HG02798 (cell line): ENCODE measurements around the gene SLC25A33.
"Not testable (repeated sequence)": the region's sequence is repeated elsewhere in the genome, so short reads cannot be mapped to it uniquely, and the experiment has no call there.

Source experiments
- ATAC-seq: cut with Tn5 transposase; IDR thresholded peaks from one replicate; pipeline ENCODE4 v1.9.1; 2021; ENCODE audit warnings: mild to moderate bottlenecking; ENCODE audit not compliant: unreplicated experiment, poor library complexity

The SLC25A33 gene

DNA sequence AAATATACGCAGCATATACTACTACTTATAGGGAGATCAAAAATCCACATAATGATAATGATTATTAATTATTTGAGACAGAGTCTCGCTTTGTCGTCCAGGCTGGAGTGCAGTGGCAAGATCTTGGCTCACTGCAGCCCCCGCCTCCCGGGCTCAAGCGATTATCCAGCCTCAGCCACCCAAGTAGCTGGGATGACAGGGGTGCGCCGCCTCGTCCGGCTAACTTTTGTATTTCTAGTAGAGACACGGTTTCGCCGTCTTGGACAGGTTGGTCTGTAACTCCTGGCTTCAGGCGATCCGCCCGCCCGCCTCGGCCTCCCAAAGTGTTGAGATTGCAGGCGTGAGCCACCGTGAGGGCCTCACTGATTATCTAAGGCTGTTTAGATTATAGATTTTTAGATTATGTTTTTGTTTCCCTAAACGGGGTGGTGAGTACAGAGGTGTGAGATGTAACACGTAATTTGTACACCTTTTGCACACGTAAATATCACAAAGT lies 548 bp upstream of the SLC25A33 start:
- ATAC-seq, result no peak

DNA sequence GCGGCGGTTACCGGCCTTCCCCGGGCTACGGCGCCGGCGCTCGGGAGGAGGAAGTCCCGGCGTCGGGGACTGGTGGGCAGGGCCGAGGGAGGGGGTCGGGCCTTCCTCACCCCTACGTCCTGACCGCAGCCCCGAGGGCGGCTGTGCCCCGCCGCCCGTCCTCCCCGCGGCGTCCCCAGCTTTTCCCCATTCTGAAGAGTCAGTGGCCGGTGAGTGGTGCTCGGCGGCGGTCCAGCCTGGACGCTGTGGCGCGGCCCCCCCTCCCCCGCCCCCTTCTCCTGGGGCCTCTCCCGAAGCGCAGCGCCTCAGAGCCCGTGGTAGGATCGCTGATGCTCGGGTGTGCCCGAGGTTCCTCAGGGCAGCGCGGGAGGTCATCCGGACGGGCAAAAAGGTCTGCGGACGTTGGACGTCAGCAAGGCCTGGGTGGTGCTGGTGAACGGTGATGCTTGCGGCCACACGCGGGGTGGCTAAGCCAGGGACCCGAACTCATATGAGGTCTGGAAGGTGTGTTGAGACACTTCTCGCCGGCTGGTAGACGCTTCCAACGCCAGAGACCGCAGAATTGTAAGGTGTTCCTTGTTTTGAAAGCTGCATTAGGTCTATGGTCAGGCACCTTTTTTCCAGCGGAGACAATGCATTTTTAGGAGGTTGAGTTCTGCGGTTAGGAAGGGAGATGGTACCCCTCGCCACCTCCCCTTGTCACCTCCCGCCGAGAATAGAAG lies 725 bp downstream of the SLC25A33 start:
- peak; percentile 49 for ATAC-seq

DNA sequence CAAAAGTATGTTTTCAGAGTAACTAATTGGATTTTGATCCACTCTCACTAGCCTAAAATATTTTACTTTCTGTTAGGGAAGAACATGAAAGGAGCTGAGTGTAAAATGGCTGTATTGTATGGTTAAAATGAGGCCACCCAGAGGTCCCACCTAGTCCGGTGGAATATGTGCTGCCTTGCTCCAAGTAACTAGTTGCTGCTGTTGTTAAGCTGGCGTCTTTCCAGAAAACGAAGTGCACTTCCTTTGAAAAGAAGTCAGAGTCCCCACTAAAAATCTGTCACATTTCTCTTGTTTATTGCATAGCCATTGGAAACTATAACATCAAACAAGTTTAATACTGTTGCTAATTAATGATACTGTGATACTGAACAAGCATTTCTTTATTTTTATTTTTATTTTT lies 3.2 kb downstream of the SLC25A33 start:
- ATAC-seq, result no peak

GRCh38 chr1:9544926-9545325 lies 5.7 kb downstream of the SLC25A33 start:
- ATAC-seq, result no peak

DNA sequence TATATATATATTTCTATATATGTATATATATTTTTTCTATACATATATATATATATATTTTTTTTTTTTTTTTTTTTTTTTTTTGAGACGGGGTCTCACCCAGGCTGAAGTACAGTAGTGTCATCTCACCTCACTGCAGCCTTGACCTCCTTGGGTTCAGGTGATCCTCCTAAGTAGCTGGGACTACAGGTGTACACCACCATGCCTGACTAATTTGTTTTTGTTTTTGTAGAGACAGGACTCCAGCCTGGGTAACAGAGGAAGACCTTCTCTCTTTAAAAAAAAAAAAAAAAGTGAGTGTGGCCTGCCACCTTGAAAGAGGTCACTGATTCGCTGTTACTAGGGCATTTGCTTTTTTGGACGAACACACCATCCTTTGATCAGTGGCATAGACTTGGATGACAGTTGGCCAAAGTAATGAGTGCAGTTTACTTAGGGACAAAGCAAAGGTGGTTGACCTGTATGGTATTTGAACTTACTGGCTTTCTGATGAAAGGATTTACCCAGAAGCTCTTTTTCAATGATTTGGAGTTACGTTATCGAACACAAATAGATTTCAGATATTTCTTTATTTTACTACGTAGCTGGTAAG lies 10.8 kb downstream of the SLC25A33 start:
- ATAC-seq, result no peak

DNA sequence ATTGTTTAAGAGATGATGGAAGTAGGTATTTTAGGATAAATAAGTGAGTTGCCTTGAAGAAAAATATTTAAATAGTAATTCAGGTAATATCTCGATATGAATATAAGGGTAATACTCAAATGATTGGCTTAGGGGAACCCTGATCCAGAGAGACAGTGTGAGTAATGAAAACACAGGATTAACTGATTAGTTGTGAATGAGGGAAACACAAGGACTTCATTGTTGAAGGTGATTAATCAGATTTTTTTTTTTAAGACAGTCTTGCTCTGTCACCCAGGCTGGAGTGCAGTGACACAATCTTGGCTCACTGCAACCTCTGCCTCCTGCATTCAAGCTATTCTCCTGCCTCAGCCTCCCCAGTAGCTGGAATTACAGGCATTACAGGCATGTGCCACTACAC lies 12.7 kb downstream of the SLC25A33 start:
- no peak for ATAC-seq

- ATAC-seq, result no peak
Observed at GRCh38 chr1:9553736-9554144, 14.5 kb downstream of the SLC25A33 start.

DNA sequence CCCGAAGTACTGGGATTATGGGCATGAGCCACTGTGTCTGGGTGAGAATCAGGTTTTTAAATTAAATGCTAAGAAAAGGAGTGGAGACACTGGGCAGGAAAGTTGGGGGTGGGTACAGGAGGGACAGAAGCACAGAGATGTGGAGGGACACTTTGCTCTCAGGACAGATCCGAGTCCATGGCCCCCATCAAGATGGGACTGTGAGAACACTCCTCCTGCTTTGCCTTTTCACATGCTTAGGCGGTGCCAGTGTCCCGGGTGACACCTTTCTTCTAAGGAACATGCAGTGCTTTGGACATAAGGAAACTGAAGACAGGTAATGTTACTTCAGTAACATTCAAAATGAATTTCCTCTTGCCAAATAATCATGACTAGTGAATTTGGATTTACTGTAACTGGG lies 16.7 kb downstream of the SLC25A33 start:
- ATAC-seq, result no peak

- ATAC-seq, result no peak
Observed at GRCh38 chr1:9557624-9558023, 18.4 kb downstream of the SLC25A33 start.

DNA sequence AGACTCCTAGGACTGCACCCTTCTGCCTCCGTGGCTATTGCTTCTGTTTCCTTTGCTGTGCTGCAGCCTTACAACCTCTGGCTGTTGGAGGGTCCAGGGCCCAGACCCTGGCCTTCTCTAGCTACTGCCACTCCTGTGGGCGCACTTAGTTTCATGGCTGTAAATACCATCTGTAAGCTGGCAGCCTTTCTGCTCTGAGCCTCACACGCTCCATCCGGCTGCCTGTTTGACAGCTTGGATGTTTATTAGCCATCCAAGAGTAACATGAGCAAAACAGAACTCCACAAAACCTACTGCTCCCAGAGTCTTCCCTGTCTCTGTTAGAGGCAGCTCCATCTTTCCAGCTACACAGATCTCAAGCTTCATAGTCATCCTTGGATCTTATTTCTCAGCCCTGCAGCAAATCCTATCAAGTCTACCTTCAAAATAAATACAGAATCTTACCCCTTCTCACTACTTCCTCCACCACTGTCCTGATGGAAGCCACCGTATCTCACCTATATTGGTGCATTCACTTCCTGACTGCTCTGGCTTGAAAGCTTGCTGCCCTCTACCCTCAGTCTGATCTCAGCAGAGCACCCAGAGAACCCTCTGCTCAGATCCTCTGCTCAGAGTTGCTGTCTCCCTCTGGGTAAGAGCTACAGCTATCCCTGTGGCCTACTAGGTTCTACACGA lies 19.1 kb downstream of the SLC25A33 start:
- ATAC-seq, result no peak

GRCh38 chr1:9558946-9559545 lies 19.8 kb downstream of the SLC25A33 start:
- ATAC-seq, result no peak

GRCh38 chr1:9559673-9560072 lies 20.4 kb downstream of the SLC25A33 start:
- no peak for ATAC-seq

- ATAC-seq, result not testable (repeated sequence)
Observed at GRCh38 chr1:9560090-9560489, 20.8 kb downstream of the SLC25A33 start.

DNA sequence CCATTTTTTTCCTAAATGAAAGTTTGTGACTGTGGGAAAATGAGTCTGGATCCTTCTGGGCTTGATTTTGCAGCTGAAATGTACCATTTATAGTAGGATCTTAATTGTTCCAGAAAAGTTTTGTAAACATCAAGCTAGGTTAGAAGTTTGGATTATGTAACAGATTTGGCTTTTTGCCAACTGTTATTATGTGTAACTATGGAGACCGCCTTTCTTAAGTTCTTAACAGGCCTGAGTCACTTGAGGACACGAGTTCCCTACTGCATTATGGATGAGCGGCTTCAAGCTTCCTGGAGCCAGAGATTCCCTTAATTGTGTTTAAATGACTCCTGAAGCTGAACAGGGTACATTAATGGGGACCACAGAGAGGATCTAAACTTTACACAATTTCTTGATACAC lies 22.2 kb downstream of the SLC25A33 start:
- no peak for ATAC-seq

- ATAC-seq, result no peak
Observed at GRCh38 chr1:9569267-9569666, 30.0 kb downstream of the SLC25A33 start.

GRCh38 chr1:9570886-9571529 lies 31.7 kb downstream of the SLC25A33 start:
- ATAC-seq, result not testable (repeated sequence)

DNA sequence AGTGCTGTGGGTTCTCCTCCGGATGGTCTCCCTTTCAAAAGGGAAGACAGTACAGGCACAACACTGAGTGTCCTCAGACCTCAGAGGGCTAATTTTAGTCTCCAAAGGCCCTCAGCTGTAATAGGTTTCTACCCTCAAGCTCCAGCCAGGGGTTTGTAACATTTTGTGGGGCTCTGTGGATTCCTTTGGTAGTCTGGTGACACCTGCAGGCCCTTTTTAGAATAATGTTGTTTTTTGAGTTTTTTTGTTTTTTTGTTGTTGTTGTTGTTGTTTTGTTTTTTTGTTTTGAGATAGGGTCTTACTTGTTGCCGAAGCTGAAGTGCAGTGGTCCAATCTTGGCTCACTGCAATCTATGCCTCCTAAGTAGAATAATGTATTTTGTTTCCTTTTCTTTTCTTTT lies 34.5 kb downstream of the SLC25A33 start:
- no peak for ATAC-seq

- no peak for ATAC-seq
Observed at GRCh38 chr1:9575486-9575885, 36.2 kb downstream of the SLC25A33 start.

DNA sequence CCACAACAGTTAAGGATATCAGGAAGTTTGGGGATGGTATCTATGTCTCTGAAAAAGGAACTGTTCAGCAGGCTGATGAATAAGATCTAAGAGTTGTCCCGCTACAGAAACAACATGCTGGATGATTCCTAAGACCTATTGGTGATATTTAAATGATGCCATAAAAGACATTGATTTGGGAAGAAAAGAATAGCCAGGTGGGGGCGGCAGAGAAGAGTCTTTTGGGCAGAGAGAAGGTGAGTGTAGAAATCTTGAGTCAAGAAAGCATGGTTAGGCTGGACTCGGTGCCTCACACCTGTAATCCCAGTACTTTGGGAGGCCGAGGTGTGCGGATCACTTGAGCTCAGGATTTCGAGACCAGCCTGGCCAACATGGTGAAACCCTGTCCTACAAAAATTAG lies 37.6 kb downstream of the SLC25A33 start:
- no peak for ATAC-seq

DNA sequence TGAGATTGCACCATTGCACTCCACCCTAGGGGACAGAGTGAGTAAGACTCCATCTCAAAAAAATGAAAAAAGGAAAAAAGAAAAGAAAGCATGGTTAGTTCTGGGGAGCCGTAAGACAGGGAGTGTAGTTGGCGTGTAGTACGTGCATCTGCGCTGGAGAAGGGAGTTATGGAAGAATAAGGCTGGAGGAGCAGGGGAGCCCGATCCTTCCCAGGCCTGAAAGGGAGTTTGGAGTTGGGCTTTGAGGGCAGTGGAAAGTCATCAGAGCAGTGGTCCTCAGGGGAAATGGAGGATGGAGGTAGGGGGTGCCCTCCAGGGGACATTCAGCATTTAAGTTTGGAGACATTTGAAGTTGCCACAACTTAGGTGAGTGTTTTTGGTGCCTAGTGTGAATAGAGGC lies 38.2 kb downstream of the SLC25A33 start:
- no peak for ATAC-seq

DNA sequence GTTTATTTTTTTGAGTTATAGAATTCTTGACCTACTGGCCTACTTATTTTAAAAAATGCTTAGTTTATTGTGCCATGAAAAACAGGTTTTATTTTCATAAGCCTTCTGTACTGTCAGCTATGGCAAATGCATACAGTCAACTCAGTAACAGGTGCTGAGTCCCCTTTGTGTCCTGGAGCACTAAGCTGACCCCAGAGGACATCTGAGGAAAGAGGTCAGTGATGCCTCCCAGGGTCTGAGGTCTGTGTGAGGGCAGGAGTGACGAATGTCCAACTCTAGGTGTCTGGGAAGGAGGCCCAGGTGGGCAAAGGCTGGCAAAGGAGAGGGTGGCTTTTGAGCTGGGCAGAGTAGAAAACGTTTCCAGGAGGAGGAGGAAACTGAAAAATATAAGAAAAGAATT lies 41.7 kb downstream of the SLC25A33 start:
- ATAC-seq, result no peak
